ENCODE results near the gene PRMT1.

- no peak for TF ChIP-seq IRF1 (CRISPR knock-in tag; IDR thresholded peaks at IDR 0.05; ENCODE audit: borderline replicate concordance)
- TF ChIP-seq BRCA1 (IDR thresholded peaks at IDR 0.05), result no peak
- no peak for TF ChIP-seq BRCA1 (CRISPR knock-in tag; IDR thresholded peaks at IDR 0.05)
- no peak for TF ChIP-seq CHD2 (IDR thresholded peaks at IDR 0.05; ENCODE audit: low read depth, low read length)
- no peak for TF ChIP-seq POLR2A (conservative IDR thresholded peaks at IDR 0.05)
- TF ChIP-seq CTCF (IDR thresholded peaks at IDR 0.05 in 2 of 3, conservative IDR thresholded peaks at IDR 0.05 in 1 of 3; ENCODE audit: insufficient read depth in 2 of 3, low read depth in 1 of 3, low read length in 3 of 3), result no peak
- no peak for TF ChIP-seq SOX6 (IDR thresholded peaks at IDR 0.05)
- TF ChIP-seq TEAD2 (tag; IDR thresholded peaks at IDR 0.05), result no peak
- TF ChIP-seq PCBP2 (IDR thresholded peaks at IDR 0.05; ENCODE audit: low read depth, low read length, poor library complexity, severe bottlenecking), result no peak
- no peak for TF ChIP-seq E2F8 (IDR thresholded peaks at IDR 0.05; ENCODE audit: low read depth, partially characterized antibody)
- no peak for TF ChIP-seq PPARD (CRISPR knock-in tag; IDR thresholded peaks at IDR 0.05)
- no peak for TF ChIP-seq SMARCC2 (IDR thresholded peaks at IDR 0.05; ENCODE audit: low read depth)
These were observed 22.3 kb downstream of the PRMT1 start for GRCh38 chr19:49699364-49699763.
